Coronary artery (tissue), 2 donors: ENCODE data around the gene GTF2A2.

Experiments used
- DNase-seq: peaks from one replicate; pipeline ENCODE4 v3.0.0-alpha.2; 2017; ENCODE audit warnings: low spot score
- H3K27ac ChIP-seq, 2 donors: fragments of 200-600 bp; sonication (generic); one replicate each; pipeline ENCODE4 v1.5.1; 2016 to 2019
- H3K4me3 ChIP-seq: fragments of 200-600 bp; sonication (generic); 2 replicates; pipeline ENCODE4 v1.5.1; 2016; ENCODE audit warnings: mild to moderate bottlenecking, moderate library complexity
- TF ChIP-seq, protein P1 (sequence below): fragments of 200-600 bp; sonication (generic); IDR thresholded peaks from one replicate; pipeline ENCODE4 v1.5.1; 2019; ENCODE audit warnings: antibody characterized with exemption

The GTF2A2 gene

DNA sequence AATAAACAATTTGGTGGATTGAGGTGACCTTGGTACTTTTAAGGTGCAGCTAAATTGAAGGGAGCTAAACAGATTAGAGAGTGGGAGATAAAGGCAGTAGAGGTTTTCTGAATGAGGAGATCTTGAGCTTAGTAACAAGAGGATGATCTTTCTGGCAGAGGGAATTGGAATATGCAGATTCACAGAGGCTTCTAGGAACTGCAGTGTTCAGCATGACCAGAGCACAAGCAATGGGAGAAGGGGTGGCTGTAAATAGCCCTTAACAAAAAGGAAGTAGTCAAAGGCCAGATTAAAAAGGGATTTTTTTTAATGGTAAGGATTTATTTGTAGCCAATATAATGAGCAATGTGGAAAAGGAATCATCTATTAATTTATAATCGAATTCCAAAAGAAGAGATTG, 37.5 kb upstream of the GTF2A2 start:
- no peak overlapping the region for H3K27ac ChIP-seq
- TF ChIP-seq, protein P1, sequence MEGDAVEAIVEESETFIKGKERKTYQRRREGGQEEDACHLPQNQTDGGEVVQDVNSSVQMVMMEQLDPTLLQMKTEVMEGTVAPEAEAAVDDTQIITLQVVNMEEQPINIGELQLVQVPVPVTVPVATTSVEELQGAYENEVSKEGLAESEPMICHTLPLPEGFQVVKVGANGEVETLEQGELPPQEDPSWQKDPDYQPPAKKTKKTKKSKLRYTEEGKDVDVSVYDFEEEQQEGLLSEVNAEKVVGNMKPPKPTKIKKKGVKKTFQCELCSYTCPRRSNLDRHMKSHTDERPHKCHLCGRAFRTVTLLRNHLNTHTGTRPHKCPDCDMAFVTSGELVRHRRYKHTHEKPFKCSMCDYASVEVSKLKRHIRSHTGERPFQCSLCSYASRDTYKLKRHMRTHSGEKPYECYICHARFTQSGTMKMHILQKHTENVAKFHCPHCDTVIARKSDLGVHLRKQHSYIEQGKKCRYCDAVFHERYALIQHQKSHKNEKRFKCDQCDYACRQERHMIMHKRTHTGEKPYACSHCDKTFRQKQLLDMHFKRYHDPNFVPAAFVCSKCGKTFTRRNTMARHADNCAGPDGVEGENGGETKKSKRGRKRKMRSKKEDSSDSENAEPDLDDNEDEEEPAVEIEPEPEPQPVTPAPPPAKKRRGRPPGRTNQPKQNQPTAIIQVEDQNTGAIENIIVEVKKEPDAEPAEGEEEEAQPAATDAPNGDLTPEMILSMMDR, result no peak
- no peak overlapping the region for H3K4me3 ChIP-seq
- no peak for DNase-seq

DNA sequence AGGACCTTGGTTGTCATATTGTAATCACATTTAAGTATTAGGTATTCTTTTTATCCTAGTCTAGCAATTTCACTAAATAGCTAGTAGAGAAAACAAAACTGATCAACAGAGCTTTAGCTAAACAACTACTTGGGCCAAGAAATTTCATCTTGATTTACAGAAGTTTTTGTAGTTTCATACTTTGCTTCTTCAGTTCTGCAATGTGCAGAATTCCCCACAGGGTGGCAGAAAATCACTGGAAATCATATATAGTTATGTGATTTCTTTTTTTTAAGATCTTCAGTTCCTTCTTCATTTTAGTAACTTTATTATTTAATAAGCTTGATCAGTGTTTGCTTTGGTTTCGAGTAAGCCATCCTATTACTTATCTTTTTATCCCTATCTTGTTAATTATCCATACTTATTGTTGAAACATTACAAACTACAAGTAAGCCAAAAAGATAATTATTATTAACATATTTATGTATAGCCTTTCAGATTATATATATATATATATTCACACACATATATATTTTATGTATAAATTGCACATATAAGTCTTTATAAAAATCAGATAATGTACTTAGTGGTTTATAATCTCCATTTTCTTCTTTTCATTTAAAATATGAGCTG, 34.0 kb upstream of the GTF2A2 start:
- TF ChIP-seq, protein P1, result peak; percentile 59
- no peak overlapping the region for H3K4me3 ChIP-seq
- no peak for DNase-seq
- no peak overlapping the region for H3K27ac ChIP-seq

DNA sequence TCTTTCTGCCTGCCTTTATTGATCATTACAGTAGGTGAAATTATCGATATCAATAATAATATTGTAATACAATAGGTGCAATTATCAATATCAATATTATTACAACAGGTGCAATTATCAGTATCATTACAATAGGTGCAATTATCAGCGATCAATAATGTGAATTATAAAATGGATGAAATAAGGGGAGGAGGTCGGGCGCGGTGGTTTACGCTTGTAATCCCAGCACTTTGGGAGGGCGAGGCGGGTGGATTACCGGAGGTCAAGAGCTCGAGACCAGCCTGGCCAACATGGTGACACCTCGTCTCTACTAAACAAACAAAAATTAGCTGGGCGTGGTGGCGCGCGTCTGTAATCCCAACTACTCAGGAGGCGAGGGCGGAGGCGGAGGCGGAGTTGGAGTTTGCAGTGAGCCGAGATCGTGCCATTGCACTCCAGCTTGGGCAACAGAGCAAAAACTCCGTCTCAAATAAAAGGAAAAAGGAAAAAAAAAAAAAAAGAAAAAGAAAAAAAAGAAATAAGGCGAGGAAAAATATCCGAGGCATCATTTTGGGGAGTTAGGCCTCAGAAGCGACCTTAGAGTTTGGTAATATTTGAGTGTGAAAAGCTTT, 32.4 kb upstream of the GTF2A2 start:
- Histone ChIP-seq H3K27ac (peak overlapping the region; percentile 99), H3K4me3 (peak overlapping the region; percentile 96)
- TF ChIP-seq, protein P1, result no peak
- DNase-seq, result peak; percentile 92

DNA sequence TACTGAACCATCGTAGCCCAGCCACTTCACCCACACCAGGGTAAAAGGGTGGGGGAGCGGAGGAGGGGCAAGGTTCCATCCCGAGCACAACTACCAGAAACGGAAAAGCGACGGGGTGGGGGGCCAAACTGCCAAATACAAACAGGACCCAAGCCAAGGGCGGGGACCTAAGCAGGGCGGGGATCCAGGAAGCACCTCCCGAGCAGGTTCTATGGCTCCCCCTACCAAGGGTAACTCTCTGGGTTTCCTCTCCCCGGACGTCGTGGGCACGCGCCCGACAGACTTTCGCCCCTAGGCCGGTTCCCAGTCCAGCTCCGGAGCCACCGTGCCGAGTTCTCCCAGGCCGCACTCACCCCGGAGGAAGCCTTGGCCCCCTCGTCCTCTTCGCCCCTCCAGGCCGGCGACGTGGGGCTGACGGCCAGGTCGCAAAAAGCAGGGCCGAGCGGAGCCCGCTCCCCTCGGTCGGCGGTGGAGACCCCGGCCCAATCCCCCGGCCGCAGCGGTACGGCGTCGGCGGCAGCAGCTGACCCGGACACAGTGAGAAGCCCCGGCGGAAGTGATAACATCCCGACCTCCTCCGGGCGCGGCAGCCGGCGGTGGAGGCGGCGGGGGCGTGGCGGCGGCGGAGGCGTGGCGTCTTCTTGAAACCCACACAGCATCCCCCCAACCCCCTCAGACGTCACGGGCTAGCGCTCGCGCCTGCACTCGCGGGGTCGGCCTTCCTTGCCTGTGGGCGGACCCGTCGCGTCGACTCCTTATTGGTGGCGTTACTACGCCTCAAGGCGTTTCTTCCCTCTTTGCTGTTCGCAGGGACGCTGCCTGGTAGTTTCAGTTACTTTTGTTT, 31.7 kb upstream of the GTF2A2 start, which contains the start of gene BNIP2:
Gene BNIP2, minus strand, starts transcription at position 539 of the 844 bp plus-strand sequence. CDS start 6,863 bp downstream, outside the sequence.
- H3K4me3 ChIP-seq, result peak within 1 kb of the TSS; percentile 96
- peak; percentile 100 for DNase-seq
- TF ChIP-seq, protein P1, result no peak
- H3K27ac ChIP-seq, result peak within 1 kb of the TSS; percentile 99

GRCh38 chr15:59688423-59688781, 31.1 kb upstream of the GTF2A2 start:
- no peak for DNase-seq
- H3K27ac ChIP-seq, result peak overlapping the region; percentile 99
- TF ChIP-seq, protein P1, result no peak
- H3K4me3 ChIP-seq, result peak overlapping the region; percentile 96

DNA sequence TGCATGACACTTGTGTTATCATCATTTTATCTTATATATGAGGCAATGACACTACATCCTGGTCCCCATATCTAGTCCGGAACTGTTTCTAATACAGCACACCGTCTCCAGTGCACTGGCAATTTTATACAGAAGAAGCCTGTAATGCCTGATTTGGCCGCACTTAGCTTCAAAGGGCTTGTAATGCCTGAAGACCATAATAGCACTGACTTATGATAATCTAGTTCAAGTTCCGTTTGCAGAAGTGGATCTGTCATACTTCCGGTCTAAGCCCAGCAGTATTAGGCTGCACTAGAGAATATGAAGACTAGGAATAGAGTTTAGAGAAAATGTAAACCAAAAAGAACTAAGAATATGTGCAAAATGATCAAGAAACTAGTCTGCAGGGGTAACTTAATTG, 30.5 kb upstream of the GTF2A2 start:
- no peak for DNase-seq
- Histone ChIP-seq H3K4me3 (peak overlapping the region; percentile 96), H3K27ac (peak overlapping the region; percentile 99)
- TF ChIP-seq, protein P1, result no peak
